Keratinocyte (primary cell): ENCODE results near the gene TRIP6. TPM values are rescaled to one million over a fixed set of nuclear protein-coding genes. Genes with fewer than 3 reads are reported as not detected.

ENCODE experiments used
- DNase-seq: peaks from one replicate; pipeline ENCODE4 v3.0.0-alpha.2; 2011; ENCODE audit warnings: low read depth, missing footprints, low spot score
- FAIRE-seq: peaks from 2 replicates; lab custom pipeline; 2011; peaks lifted over from hg19 to GRCh38; lab: Jason Lieb, UNC
- H2AFZ ChIP-seq: 2 replicates; pipeline ENCODE4 v1.6.0; 2012; ENCODE audit warnings: low read length, control low read depth, inconsistent platforms; ENCODE audit not compliant: control insufficient read depth
- H3K27ac ChIP-seq: 2 replicates; pipeline ENCODE4 v1.5.1; 2011; ENCODE audit warnings: low read length; ENCODE audit not compliant: control insufficient read depth, insufficient read depth
- H3K27me3 ChIP-seq: 3 replicates; pipeline ENCODE4 v1.6.0; 2011; ENCODE audit warnings: low read length; ENCODE audit not compliant: control insufficient read depth, insufficient read depth; ENCODE audit errors: extremely low read depth
- H3K36me3 ChIP-seq, 2 experiments: 2 replicates in 1 of 2; 3 replicates in 1 of 2; pipeline ENCODE4 v1.5.1; 2011; ENCODE audit warnings: low read length in 2 of 2, mild to moderate bottlenecking in 1 of 2; ENCODE audit not compliant: control insufficient read depth in 2 of 2, insufficient read depth in 2 of 2; ENCODE audit errors: extremely low read depth in 1 of 2
- H3K4me1 ChIP-seq: 3 replicates; pipeline ENCODE4 v1.5.1; 2011; ENCODE audit warnings: low read length; ENCODE audit not compliant: control insufficient read depth, insufficient read depth; ENCODE audit errors: extremely low read depth
- H3K4me2 ChIP-seq: 3 replicates; pipeline ENCODE4 v1.6.0; 2011; ENCODE audit warnings: low read depth, low read length; ENCODE audit not compliant: control insufficient read depth, insufficient read depth; ENCODE audit errors: extremely low read depth
- H3K4me3 ChIP-seq, 3 experiments: fragments of 200-600 bp in 1 of 3; sonication (generic) in 1 of 3; 2 replicates in 2 of 3; 3 replicates in 1 of 3; pipeline ENCODE4 v1.5.1; 2011 to 2016; ENCODE audit warnings: low read length in 3 of 3, mild to moderate bottlenecking in 3 of 3, control low read depth in 2 of 3, inconsistent platforms in 1 of 3, low read depth in 1 of 3, mixed read lengths in 1 of 3, mixed run types in 1 of 3, moderate library complexity in 1 of 3; ENCODE audit not compliant: control insufficient read depth in 2 of 3, insufficient read depth in 2 of 3; ENCODE audit errors: extremely low read depth in 1 of 3
- H3K79me2 ChIP-seq: 2 replicates; pipeline ENCODE4 v1.6.0; 2012; ENCODE audit warnings: low read length; ENCODE audit not compliant: control insufficient read depth, insufficient read depth
- H3K9ac ChIP-seq: 3 replicates; pipeline ENCODE4 v1.6.0; 2011; ENCODE audit warnings: low read length; ENCODE audit not compliant: control insufficient read depth, insufficient read depth; ENCODE audit errors: extremely low read depth
- H3K9me1 ChIP-seq: 3 replicates; pipeline ENCODE4 v1.6.0; 2011; ENCODE audit warnings: low read length; ENCODE audit not compliant: control insufficient read depth, insufficient read depth; ENCODE audit errors: extremely low read depth
- H3K9me3 ChIP-seq: 2 replicates; pipeline ENCODE4 v1.5.1; 2012; ENCODE audit warnings: low read depth, low read length; ENCODE audit not compliant: control insufficient read depth
- H4K20me1 ChIP-seq: 3 replicates; pipeline ENCODE4 v1.6.0; 2011; ENCODE audit warnings: low read length; ENCODE audit not compliant: control insufficient read depth, insufficient read depth; ENCODE audit errors: extremely low read depth
- EZH2 ChIP-seq: IDR thresholded peaks from one replicate; pipeline ENCODE4 v1.6.1; 2012; ENCODE audit warnings: inconsistent platforms, mild to moderate bottlenecking, low read length, moderate library complexity
- dilution Hi-C: fragments of 300-500 bp; cut with MboI; formaldehyde crosslinking; loops from one replicate; pipeline ENCODE4 v1.7.0; 2020; ENCODE audit warnings: low sequenced_read_pairs; ENCODE audit not compliant: extremely low pct_ligation_motif_present
- polyA plus RNA-seq, 5 experiments: library from polyadenylated mRNA; depleted of rRNA in 3 of 5; stranded (reverse) in 3 of 5; stranded (forward) in 1 of 5; unstranded in 1 of 5; fragments of >200 nt; gene quantifications; 1 replicate in 1 of 5; 2 replicates in 3 of 5; 3 replicates in 1 of 5; pipeline versions ENCODE4 v1.2.1 to v1.2.3, GENCODE V29; 2011 to 2012; ENCODE audit warnings: missing spikeins in 2 of 5, low read depth in 1 of 5, low replicate concordance in 1 of 5
- TF ChIP-seq, protein P1 (sequence below), 3 experiments: IDR thresholded peaks in 1 of 3; conservative IDR thresholded peaks in 1 of 3; optimal IDR thresholded peaks in 1 of 3; 2 replicates in 2 of 3; 3 replicates in 1 of 3; pipeline versions ENCODE3 to v1.5.1; 2011; ENCODE audit warnings: low read length in 3 of 3, mild to moderate bottlenecking in 3 of 3, moderate library complexity in 2 of 3, control low read depth in 1 of 3, inconsistent platforms in 1 of 3; ENCODE audit not compliant: insufficient read depth in 2 of 3; ENCODE audit errors: extremely low read depth in 1 of 3

The TRIP6 gene
- polyA plus RNA-seq, 1 donor (not counting 4 experiments of a cell fraction or from before 2014, with no cell fraction given) = 83.8 TPM

DNA sequence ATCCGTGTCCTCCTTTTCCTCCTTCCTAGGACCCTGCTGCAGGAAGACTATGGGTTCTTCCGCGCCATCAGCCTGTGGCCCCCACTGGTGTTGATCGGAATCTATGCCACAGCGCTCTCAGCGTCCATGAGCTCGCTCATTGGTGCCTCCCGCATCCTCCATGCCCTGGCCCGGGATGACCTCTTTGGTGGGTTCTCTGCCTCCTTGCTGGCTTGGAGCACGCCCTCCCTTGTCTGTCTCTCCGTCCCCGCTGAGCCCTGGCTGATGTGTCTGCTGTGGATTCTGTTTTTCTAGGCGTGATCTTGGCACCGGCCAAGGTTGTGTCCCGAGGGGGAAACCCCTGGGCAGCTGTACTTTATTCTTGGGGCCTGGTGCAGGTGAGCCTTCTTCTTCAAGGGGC lies 7.3 kb upstream of the TRIP6 start:
- FAIRE-seq (no peak), DNase-seq (no peak)
- Histone ChIP-seq H3K4me2 (no peak overlapping the region), H3K9me1 (no peaks in the 10 kb centered on the region), H3K79me2 (peaks cover 9% of the 10 kb centered on the region), H3K9ac (no peak overlapping the region), H3K36me3 (peaks cover 20 to 28% of the 10 kb centered on the region in 2 experiments), H3K27ac (no peak overlapping the region), H2AFZ (no peak overlapping the region), H4K20me1 (no peaks in the 10 kb centered on the region), H3K4me3 (no peak overlapping the region), H3K9me3 (no peaks in the 10 kb centered on the region), H3K27me3 (no peaks in the 10 kb centered on the region), H3K4me1 (peaks cover under 1% of the 10 kb centered on the region)
- no peak for TF ChIP-seq EZH2
- TF ChIP-seq, protein P1, sequence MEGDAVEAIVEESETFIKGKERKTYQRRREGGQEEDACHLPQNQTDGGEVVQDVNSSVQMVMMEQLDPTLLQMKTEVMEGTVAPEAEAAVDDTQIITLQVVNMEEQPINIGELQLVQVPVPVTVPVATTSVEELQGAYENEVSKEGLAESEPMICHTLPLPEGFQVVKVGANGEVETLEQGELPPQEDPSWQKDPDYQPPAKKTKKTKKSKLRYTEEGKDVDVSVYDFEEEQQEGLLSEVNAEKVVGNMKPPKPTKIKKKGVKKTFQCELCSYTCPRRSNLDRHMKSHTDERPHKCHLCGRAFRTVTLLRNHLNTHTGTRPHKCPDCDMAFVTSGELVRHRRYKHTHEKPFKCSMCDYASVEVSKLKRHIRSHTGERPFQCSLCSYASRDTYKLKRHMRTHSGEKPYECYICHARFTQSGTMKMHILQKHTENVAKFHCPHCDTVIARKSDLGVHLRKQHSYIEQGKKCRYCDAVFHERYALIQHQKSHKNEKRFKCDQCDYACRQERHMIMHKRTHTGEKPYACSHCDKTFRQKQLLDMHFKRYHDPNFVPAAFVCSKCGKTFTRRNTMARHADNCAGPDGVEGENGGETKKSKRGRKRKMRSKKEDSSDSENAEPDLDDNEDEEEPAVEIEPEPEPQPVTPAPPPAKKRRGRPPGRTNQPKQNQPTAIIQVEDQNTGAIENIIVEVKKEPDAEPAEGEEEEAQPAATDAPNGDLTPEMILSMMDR (optimal IDR thresholded peaks at IDR 0.05 in 1 of 3, IDR thresholded peaks at IDR 0.05 in 1 of 3, conservative IDR thresholded peaks at IDR 0.05 in 1 of 3; ENCODE audit: extremely low read depth in 1 of 3, insufficient read depth in 2 of 3, low read length in 3 of 3) = no peak
- dilution Hi-C loops = no loop called here

DNA sequence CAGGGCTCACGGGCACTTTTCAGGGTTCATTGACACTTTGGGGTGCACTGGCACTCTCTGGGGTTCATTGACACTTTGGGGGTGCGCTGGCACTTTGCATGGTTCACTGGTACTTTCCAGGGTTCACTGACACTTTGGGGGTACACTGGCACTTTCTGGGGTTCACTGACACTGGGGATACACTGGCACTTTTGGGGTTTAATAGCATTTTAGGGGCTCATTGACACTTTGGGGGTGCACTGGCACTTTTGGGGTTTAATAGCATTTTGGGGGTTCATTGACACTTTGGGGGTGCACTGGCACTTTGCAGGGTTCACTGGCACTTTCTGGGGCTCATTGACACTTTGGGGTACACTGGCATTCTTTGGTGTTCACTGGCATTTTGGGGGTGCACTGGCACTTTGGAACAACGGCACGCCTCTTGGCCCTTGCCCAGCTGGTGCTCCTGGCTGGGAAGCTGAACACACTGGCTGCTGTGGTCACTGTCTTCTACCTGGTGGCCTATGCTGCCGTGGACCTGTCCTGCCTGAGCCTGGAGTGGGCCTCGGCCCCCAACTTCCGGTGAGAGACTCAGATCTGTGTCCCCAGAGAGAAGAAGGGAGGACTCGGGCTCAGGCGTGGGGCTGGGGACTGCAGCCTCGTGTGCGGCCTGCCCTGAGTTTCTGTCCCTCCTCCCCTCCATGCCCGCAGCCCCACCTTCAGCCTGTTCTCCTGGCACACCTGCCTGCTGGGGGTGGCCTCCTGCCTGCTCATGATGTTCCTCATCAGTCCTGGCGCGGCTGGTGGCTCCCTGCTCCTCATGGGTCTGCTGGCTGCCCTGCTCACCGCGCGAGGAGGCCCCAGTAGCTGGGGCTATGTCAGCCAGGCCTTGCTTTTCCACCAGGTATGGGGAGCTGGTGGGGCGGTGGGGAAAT lies 6.2 kb upstream of the TRIP6 start:
- H2AFZ ChIP-seq = no peak overlapping the region
- no peak for FAIRE-seq
- dilution Hi-C loops = no loop called here

More for the DNA sequence above, 6.2 kb upstream of the TRIP6 start:
- TF ChIP-seq EZH2 = no peak
- TF ChIP-seq, protein P1 (optimal IDR thresholded peaks at IDR 0.05 in 1 of 3, IDR thresholded peaks at IDR 0.05 in 1 of 3, conservative IDR thresholded peaks at IDR 0.05 in 1 of 3; ENCODE audit: extremely low read depth in 1 of 3, insufficient read depth in 2 of 3, low read length in 3 of 3) = no peak
- H3K4me2 ChIP-seq = no peak overlapping the region
- no peak overlapping the region for H3K9ac ChIP-seq
- H3K9me3 ChIP-seq = no peaks in the 10 kb centered on the region
- peaks cover 18 to 28% of the 10 kb centered on the region in 2 experiments for H3K36me3 ChIP-seq
- H3K79me2 ChIP-seq = peaks cover 3% of the 10 kb centered on the region
- H4K20me1 ChIP-seq = no peaks in the 10 kb centered on the region
- peaks cover 11% of the 10 kb centered on the region for H3K4me1 ChIP-seq
- H3K27ac ChIP-seq = no peak overlapping the region
- no peak overlapping the region for H3K4me3 ChIP-seq
- DNase-seq = no peak
- H3K9me1 ChIP-seq = no peaks in the 10 kb centered on the region
- no peaks in the 10 kb centered on the region for H3K27me3 ChIP-seq
